Ovary (tissue), 3 donors: ENCODE measurements around the gene CTR9.

ENCODE experiments used
- EP300 ChIP-seq: sonication (generic); formaldehyde crosslinking; IDR thresholded peaks from one replicate; pipeline ENCODE4 v1.6.1; 2017; ENCODE audit warnings: antibody characterized with exemption
- POLR2A ChIP-seq: fragments of 450-650 bp; IDR thresholded peaks from one replicate; pipeline ENCODE4 v1.6.1; 2017; ENCODE audit warnings: antibody characterized with exemption, mild to moderate bottlenecking, moderate library complexity
- TF ChIP-seq, protein P1 (sequence below), 3 donors: fragments of 450-650 bp in 2 of 3; fragments of 200-600 bp in 1 of 3; IDR thresholded peaks; one replicate each; pipeline versions ENCODE4 v1.5.1 to v1.8.0; 2016 to 2022; ENCODE audit warnings: antibody characterized with exemption in 3 of 3, mild to moderate bottlenecking in 1 of 3
- donor health status: DM: no; HTN: no; CAD: no.

DNA sequence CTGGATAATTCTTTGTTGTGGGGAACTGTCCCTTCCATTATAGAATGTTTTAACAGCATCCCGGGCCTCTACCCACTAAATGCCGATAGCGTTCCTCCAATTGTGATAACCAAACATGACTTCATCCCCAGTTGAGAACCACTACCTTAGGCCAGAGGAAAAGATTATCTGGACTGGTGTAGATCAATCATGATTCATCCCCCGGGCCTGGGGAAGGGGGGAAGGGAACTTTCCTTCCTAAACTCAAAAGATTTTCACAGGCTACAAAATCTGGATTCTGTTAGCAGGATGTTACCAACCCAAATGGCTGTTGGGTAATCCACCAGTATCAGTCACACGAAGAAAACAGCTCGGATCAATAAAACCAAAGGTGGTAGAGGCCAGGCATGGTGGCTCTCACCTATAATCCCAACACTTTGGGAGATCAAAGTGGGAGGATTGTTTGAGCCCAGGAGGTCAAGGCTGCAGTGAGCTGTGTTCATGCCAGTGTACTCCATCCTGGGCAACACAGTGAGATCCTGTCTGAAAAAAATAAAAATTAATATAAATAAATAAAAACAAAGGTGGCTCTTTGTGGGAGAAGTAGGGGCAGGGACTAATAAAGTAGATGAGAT is 10.1 kb downstream of the CTR9 start:
- TF ChIP-seq, protein P1, sequence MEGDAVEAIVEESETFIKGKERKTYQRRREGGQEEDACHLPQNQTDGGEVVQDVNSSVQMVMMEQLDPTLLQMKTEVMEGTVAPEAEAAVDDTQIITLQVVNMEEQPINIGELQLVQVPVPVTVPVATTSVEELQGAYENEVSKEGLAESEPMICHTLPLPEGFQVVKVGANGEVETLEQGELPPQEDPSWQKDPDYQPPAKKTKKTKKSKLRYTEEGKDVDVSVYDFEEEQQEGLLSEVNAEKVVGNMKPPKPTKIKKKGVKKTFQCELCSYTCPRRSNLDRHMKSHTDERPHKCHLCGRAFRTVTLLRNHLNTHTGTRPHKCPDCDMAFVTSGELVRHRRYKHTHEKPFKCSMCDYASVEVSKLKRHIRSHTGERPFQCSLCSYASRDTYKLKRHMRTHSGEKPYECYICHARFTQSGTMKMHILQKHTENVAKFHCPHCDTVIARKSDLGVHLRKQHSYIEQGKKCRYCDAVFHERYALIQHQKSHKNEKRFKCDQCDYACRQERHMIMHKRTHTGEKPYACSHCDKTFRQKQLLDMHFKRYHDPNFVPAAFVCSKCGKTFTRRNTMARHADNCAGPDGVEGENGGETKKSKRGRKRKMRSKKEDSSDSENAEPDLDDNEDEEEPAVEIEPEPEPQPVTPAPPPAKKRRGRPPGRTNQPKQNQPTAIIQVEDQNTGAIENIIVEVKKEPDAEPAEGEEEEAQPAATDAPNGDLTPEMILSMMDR (IDR thresholded peaks at IDR 0.05) = no peak
- TF ChIP-seq POLR2A = no peak
- TF ChIP-seq EP300 = no peak
